Peyer's patch (tissue), 4 donors: ENCODE measurements around the gene KRTAP20-3.

Source experiments
- POLR2A ChIP-seq, 2 donors: fragments of 450-650 bp; IDR thresholded peaks; one replicate each; pipeline ENCODE4 v1.5.1; 2017; ENCODE audit warnings: antibody characterized with exemption in 2 of 2, mild to moderate bottlenecking in 2 of 2, moderate library complexity in 2 of 2
- TF ChIP-seq, protein P1 (sequence below), 6 experiments: fragments of 450-650 bp in 4 of 6; fragments of 200-600 bp in 2 of 6; sonication (generic) in 1 of 6; IDR thresholded peaks; one replicate each; pipeline ENCODE4 v1.5.1; 2017 to 2019; ENCODE audit warnings: antibody characterized with exemption in 6 of 6, mild to moderate bottlenecking in 3 of 6, moderate library complexity in 1 of 6

DNA sequence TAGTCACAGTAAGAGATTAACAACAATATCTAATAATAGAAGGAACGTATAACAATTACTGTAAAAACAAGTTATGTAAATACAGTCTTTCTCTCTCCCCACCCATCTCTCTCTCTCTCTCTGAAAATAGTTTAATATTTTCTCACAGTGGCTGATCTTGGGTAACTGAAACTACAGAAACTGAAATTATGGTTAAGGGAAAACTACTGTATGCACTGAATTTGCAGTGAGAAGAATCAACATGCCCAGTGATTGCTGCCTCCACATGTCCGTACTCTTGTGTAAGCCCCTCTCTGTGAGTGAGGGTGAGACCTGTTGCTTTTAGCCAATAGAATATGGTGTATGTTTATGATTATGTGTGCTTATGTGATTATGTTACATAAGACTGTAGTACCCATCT, 30.5 kb upstream of the KRTAP20-3 start:
- TF ChIP-seq, protein P1, sequence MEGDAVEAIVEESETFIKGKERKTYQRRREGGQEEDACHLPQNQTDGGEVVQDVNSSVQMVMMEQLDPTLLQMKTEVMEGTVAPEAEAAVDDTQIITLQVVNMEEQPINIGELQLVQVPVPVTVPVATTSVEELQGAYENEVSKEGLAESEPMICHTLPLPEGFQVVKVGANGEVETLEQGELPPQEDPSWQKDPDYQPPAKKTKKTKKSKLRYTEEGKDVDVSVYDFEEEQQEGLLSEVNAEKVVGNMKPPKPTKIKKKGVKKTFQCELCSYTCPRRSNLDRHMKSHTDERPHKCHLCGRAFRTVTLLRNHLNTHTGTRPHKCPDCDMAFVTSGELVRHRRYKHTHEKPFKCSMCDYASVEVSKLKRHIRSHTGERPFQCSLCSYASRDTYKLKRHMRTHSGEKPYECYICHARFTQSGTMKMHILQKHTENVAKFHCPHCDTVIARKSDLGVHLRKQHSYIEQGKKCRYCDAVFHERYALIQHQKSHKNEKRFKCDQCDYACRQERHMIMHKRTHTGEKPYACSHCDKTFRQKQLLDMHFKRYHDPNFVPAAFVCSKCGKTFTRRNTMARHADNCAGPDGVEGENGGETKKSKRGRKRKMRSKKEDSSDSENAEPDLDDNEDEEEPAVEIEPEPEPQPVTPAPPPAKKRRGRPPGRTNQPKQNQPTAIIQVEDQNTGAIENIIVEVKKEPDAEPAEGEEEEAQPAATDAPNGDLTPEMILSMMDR (IDR thresholded peaks at IDR 0.05), result no peak
- no peak for TF ChIP-seq POLR2A (IDR thresholded peaks at IDR 0.05)
